ENCODE measurements around the gene LRRFIP1. TPM values are rescaled to one million over a fixed set of nuclear protein-coding genes. Genes with fewer than 3 reads are reported as not detected.

Gene LRRFIP1
- total and polyA plus RNA-seq, 2 of the 13 experiments (the other 11 are each of a cell fraction or from before 2014, with no cell fraction given) = 15.9 to 40.5 TPM

- TF ChIP-seq, protein P1, sequence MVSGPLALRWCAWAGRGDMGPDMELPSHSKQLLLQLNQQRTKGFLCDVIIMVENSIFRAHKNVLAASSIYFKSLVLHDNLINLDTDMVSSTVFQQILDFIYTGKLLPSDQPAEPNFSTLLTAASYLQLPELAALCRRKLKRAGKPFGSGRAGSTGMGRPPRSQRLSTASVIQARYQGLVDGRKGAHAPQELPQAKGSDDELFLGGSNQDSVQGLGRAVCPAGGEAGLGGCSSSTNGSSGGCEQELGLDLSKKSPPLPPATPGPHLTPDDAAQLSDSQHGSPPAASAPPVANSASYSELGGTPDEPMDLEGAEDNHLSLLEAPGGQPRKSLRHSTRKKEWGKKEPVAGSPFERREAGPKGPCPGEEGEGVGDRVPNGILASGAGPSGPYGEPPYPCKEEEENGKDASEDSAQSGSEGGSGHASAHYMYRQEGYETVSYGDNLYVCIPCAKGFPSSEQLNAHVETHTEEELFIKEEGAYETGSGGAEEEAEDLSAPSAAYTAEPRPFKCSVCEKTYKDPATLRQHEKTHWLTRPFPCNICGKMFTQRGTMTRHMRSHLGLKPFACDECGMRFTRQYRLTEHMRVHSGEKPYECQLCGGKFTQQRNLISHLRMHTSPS (CRISPR knock-in tag; IDR thresholded peaks at IDR 0.05; ENCODE audit: low read depth) = no peak
- TF ChIP-seq AHDC1 (CRISPR knock-in tag; IDR thresholded peaks at IDR 0.05; ENCODE audit: borderline replicate concordance) (no peak; the same call in 1 of the 2 replicates), ZC3H4 (CRISPR knock-in tag; IDR thresholded peaks at IDR 0.05; ENCODE audit: borderline replicate concordance) (no peak), KDM6A (CRISPR knock-in tag; IDR thresholded peaks at IDR 0.05; ENCODE audit: low read depth) (no peak), ARNT (IDR thresholded peaks at IDR 0.05) (no peak), PRDM10 (CRISPR knock-in tag; IDR thresholded peaks at IDR 0.05; ENCODE audit: low read depth) (no peak), ATF1 (CRISPR knock-in tag; IDR thresholded peaks at IDR 0.05) (peak; percentile 42; the same call in 1 of the 2 replicates), MYNN (CRISPR knock-in tag; IDR thresholded peaks at IDR 0.05; ENCODE audit: low read depth) (no peak), ZNF329 (CRISPR knock-in tag; IDR thresholded peaks at IDR 0.05; ENCODE audit: low read depth) (no peak), THAP9 (CRISPR knock-in tag; IDR thresholded peaks at IDR 0.05; ENCODE audit: borderline replicate concordance) (peak; percentile 59; the same call in 1 of the 2 replicates), RNF2 (conservative IDR thresholded peaks at IDR 0.05; ENCODE audit: low read depth) (no peak), HBP1 (CRISPR knock-in tag; IDR thresholded peaks at IDR 0.05; ENCODE audit: low read depth) (peak; percentile 42; the same call in 1 of the 2 replicates), ZNF264 (CRISPR knock-in tag; IDR thresholded peaks at IDR 0.05) (no peak)
Observed at GRCh38 chr2:237715459-237715947, 88.1 kb downstream of the LRRFIP1 start (continued).

Data from HepG2 (cell line).